DMS 273 (cell line): Measurements from ENCODE around the gene CTH.
"Not testable (repeated sequence)": the region's sequence is repeated elsewhere in the genome, so short reads cannot be mapped to it uniquely, and the experiment has no call there.

Experiments used
- DNase-seq: peaks from one replicate; lab custom pipeline; 2025; ENCODE audit not compliant: unreplicated experiment; lab: John Stamatoyannopoulos, UW

The CTH gene

DNA sequence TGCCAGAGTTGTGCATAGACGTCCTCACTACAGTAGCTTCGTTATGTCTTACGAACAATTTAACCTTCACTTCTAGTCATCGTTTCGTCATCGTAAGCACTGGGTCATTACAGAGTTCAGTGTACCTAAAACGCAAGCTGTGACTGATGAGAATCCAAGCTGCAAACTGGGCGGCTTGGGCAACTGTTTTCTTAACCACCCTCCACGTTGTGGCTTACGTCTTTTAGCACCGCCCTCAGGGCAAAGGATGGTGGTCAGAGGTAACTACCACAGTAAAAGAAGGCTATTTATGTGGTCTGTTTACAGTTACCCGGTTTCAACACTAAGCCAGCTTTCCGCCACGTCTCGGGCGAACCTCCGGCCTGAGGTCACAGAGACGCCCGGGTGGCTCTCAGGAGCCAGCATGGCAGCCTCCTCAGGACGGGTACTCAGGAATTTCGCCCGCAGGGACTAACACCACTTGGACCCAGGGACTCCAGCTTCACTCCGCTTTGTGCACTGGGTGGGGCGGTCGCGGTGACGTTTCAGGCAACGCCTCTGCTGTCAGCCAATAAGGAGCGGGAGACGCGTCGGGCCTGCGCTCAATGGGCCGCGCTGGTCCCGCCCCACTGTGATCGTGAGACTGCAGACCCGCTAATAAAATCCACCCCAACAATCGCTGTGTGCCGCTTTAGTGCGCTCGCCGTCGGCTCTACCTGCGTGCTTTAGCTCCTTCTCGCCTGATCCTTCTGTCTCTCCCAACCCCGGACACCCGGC lies at the start of gene CTH:
Gene CTH, plus strand, starts transcription at position 665 of the 756 bp plus-strand sequence. CDS start 148 bp downstream, outside the sequence.
- DNase-seq: peak; percentile 98

DNA sequence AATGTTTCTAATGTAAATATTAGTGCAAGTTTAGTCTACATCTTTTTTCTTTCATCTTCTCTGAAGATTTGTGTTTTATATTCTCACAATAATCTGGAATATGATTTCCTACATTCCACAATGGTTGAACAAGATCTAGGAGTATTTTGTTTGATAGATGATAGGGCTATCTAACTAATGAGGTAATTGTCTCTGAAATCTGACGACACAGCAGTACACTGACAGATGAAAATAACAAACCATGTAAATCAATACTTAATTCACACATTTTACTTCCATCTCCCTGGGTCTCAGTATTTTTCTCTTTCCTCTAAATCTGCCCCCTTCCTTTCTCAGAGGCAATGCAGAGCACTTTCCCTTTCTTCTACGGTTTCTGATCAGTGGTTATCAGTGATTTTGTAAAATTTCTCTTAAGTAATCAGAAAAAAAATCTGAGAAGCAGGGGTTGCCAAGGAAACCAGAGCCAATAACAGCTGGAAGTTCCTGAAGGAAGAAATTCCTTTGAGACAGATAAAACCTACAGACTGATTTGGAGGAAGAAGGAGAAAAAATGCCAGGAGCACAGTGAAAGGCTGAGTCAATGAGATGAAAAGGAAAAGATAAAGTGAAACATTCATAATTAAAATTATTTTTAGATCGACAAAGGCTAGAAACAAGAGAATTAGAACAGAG lies 49.2 kb upstream of the CTH start:
- DNase-seq: no peak

DNA sequence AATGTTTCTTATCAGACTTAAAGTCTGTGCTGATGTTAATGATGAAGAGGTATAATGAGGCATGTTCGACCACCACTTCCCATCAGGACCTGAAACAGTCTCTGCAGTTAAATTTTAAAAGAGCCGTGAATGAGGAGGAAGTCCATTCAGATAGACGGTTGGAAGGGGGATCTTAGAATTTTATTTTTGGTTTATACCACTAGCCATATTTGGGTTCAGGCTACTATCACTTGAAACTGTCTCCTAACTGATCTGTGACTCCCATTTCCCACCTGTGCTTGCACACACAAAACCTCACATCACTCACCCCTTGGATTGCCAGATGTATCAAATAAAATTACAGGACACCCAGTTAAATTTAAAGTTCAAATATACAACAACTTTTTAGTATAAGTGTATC lies 46.6 kb upstream of the CTH start:
- DNase-seq: no peak

DNA sequence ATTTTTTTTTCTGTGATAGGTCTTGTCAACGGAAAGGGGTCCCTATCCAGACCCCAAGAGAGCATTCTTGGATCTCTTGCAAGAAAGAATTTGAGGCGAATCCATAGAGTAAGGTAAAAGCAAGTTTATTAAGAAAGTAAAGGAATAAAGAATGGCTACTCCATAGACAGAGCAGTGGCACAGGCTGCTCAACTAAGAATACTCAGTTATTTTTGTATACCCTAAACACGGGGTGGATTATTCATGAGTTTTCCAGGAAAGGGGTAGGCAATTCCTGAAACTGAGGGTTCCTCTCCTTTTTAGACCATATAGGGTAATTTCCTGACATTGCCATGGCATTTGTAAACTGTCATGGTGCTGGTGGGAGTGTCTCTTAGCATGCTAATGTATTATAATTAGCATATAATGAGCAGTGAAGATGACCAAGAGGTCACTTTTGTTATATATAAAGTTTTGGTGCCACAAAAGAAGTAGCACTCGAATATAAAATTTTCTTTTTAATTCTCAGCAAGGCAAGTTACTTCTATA lies 44.6 kb upstream of the CTH start:
- DNase-seq: not testable (repeated sequence)

DNA sequence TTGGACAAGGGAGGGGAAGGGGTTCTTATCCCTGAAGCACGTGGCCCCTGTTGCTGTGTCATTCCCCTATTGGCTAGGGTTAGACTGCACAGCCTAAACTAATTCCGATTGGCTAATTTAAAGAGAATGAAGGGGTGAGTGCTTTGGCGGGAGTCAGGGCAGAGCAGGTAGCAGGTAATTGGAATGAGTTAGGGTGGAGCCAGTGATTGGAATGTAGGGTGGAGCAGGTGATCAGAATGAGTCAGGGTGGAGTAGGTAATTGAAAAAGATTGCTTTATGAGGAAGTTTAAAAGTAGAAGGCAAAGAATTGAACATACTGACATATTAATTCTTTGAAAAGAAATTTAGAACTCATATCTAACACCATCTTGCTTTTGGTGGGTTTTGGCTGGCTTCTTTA lies 44.1 kb upstream of the CTH start:
- not testable (repeated sequence) for DNase-seq

DNA sequence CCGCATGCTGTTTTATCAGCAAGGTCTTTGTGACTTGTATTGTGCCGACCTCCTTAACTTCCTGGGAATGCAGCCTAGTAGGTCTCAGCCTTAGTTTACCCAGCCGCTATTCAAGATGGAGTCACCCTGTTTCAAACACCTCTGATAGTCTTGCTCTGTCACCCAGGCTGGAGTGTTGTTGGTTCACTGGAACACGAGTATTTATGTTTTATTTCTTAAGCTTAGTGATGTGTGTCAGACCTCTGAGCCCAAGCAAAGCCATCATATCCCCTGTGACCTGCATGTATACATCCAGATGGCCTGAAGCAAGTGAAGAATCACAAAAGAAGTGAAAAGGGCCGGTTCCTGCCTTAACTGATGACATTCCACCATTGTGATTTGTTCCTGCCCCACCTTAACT lies 43.7 kb upstream of the CTH start:
- not testable (repeated sequence) for DNase-seq

DNA sequence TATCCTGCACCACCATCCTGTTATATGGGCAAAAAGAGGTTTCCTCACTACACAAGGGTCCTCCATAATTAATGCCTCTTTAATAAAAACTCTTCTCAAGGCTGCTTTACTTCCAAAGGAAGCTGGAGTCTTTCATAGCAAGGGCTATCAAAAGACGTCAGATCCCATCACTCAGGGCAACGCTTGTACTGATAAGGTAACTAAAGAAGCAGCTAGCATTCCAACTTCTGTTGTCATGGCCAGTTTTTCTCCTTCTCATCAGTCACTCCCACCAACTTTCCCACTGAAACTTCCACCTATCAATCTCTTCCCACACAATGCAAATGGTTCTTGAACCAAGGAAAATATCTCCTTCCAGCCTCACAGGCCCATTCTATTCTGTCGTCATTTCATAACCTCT lies 39.5 kb upstream of the CTH start:
- DNase-seq: not testable (repeated sequence)

DNA sequence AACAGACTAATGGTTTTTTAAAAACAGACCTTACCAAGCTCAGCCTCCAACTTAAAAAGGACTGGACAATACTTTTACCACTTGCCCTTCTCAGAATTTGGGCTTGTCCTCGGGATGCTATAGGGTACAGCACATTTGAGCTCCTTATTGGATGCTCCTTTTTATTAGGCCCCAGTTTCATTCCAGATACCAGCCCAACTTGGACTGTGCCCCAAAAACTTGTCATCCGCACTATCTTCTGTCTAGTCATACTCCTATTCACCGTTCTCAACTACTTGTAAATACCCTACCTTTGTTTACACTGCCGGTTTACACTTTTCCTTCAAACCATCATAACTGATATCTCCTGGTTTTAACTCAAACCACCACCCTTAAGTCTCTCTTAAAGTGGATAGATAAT lies 38.6 kb upstream of the CTH start:
- no peak for DNase-seq

DNA sequence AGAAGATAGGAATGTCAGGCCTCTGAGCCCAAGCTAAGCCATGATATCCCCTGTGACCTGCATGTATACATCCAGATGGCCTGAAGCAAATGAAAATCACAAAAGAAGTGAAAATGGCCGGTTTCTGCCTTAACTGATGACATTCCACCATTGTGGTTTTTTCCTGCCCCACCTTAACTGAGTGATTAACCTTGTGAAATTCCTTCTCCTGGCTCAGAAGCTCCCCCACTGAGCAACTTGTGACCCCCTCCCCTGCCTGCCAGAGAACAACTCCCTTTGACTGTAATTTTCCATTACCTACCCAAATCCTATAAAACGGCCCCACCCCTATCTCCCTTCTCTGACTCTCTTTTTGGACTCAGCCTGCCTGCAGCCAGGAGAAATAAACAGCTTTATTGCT lies 37.5 kb upstream of the CTH start:
- not testable (repeated sequence) for DNase-seq

DNA sequence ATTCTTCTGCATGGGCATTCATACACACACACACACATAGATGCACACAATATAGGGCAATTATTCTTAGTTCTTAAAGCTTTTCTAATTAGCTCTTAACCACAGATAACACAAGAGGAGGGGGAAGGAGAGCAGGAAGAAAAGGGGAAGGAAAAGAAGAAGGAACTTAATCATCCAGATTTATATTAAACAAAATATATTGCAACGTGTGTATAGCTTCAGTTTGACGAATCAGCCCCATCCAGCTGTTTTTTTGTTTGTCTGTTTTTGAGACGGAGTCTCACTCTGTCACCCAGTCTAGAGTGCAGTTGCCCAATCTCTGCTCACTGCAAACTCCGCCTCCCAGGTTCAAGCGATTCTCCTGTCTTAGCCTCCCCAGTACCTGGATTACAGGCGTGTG lies 34.9 kb upstream of the CTH start:
- DNase-seq: no peak

DNA sequence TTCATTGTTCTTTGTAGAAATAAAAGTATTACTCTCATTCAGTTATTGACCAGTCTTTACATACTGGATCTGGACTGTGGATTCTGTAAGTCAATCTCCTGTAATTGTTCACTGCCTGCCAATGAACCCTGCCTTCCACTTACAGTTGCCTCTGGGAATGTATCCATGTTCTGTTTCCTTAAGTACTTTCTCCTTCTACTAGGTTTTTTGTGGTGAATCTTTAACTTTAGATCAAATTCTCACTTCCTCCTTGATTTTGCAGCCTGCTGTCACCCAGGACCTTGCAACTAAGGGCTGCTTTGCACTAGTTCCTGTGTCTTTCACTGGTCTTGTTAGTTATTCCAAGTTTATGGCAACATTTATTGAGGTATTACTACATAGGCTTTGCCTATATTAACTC lies 28.4 kb upstream of the CTH start:
- no peak for DNase-seq

DNA sequence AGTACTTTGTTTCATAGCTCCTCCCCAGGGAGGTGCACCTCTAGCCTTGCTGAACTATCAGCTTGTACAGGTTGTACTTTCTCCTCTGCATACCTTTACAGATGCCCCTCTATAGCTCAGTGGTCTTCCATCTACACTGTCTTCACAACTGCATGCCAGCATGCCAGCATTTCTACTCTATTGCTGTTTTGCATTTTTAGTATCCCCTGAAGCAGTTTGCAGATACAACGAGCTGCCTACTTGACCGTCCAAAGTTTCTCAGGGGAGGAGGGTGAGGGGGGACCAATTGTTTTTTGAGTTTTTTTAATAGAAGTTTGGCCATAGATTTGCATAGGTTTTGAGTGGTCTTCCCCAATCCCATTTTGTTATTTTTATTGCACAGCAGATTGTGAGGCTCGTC lies 27.6 kb upstream of the CTH start:
- DNase-seq: no peak

DNA sequence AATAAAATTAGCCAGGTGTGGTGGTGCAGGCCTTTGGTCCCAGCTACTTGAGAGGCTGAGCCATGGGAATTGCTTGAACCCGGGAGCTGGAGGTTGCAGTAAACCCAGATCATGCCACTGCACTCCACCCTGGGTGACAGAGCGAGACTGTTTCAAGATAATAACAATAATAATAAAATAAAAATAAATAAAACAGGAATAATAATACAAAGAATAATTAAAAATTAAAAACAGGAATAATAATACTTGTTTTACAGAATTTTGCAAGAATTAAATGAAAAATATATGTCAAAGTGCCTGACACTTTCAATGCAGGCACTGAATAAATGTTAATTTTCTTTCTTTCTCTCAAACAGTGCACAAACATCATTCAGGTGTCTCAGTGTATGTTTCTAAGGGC lies 26.5 kb upstream of the CTH start:
- DNase-seq: no peak

DNA sequence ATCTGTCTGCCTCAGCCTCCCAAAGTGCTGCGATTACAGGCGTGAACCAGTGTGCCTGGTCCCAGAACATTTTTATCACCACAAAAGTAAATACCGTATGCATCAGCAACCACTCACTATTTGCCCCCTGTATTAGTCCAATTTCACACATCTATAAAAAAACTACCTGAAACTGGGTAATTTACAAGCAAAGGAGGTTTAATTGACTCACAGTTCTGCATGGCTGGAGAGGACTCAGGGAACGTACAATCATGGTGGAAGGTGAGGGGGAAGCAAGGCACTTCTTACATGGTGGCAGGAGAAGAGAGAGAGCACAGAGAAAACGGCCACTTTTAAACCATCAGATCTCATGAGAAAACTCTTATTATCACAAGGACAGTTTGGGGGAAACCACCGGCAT lies 25.6 kb upstream of the CTH start:
- no peak for DNase-seq

DNA sequence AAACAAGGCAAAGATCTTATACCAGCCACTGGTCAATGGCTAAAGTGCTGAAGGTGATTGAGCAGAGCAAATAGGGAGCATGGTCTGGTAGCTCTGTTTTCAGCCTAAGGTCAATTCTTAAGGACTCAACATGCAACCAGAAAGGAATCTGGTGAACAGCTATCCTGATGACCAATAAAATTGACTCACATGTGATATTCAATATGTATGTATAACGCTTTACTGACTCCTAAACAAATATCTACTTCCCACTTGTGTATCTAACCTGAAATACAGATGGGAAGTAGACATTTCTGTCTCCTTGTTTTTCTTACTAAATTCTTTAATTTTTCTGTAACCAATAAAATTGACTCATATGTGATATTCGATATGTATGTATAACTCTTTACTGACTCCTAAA lies 24.9 kb upstream of the CTH start:
- DNase-seq: no peak

DNA sequence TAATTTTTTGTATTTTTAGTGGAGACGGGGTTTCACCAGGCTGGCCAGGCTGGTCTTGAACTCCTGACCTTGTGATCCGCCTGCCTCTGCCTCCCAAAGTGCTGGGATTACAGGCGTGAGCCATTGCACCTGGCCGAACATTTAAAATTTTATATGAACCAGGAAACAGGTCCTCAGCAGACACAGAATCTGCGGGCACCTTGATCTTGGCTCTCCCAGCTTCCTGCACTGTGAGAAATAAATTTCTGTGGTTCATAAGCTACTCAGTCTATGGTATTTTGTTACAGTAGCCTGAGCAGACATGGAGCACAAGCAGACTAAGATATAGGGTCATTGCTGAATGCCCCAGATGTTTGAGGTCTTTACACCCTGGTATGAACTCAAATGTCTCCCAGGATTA lies 23.6 kb upstream of the CTH start:
- no peak for DNase-seq

DNA sequence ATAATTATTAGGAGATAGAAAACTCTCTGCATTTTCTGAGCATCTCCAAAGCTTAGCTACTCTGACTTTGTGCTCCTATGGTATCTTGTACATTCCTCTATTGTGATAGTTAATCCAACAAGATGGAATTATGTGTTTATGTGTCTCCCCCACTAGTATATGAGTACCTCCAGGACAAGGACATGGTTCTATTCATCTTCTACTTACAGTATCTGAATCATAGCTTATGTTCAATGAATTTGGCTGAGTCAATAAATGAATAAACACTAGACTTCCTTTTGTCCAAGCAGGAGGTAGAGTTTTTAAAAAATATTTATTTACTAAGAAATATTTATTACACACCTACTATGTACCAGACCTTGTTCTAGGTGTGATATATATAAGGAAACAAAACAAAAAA lies 18.4 kb upstream of the CTH start:
- no peak for DNase-seq

DNA sequence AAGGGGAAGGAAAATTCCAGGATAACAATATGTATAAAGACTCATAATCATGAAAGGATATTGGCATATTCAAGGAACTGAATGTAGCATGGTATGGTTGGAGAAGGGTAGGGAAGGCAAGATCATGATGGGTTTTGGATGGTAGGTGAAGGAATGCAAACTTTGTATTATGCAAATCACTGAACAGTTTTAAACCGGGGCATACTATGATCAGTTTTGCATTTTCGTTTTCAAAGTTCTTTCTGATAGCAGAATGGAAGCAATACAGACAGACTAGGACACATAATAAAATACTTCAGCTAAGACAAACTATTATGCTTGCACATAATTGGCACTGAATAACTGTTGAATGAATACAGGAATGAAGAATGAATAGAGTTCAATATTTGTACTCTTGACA lies 14.5 kb upstream of the CTH start:
- DNase-seq: no peak

DNA sequence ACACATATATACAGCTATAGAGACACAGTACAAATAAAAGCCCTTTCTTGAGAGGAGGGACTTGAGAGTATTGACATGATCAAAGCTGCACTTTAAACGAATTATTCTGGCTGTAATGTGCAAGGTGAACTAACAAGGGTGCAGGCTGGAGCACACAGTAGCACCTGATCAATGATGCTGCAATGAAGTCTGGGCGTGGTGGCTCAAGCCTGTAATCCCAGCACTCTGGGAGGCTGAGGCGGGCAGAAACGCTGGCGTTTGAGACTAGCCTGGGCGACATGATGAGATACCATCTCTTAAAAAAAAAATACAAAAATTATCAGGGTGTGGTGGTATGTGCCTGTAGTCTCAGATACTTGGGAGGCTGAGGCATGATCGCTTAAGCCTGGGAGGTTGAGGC lies 14.1 kb upstream of the CTH start:
- no peak for DNase-seq

DNA sequence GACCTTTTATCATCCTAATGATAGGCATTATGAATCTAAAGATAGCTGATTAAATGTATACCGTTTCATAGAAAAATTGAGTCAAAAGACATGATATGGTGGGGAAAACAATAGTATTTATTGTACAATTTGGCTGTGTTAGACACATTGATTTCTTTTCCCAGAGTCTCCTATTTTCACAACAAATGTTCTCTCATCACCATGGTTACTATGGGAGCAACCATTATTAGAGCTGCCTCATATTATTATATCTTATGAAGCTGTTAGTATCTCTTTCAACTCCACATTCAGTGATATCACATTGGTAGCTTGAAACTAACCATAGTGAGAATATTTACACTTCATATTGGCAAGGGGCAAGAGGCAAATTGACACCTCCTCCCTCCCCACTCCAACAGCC lies 10.7 kb upstream of the CTH start:
- DNase-seq: no peak

DNA sequence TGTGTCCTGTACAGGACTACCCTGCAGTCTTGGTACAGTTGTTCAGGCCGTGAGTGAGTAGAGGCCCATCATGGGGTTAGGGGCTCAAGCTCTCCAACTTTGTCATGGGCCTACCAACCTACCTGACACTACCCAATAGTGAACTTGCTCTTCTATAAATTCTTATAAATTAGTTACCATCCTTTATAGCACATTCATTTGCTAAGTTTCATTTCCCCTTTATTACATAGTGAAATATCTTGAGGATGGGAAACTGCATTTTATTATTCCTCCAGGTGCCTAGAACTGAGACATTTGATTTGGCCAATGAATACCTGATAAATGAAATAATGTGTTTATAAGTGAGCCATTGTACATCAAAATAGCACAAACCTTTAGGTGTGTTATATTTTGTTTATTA lies 9.1 kb upstream of the CTH start:
- DNase-seq: no peak

DNA sequence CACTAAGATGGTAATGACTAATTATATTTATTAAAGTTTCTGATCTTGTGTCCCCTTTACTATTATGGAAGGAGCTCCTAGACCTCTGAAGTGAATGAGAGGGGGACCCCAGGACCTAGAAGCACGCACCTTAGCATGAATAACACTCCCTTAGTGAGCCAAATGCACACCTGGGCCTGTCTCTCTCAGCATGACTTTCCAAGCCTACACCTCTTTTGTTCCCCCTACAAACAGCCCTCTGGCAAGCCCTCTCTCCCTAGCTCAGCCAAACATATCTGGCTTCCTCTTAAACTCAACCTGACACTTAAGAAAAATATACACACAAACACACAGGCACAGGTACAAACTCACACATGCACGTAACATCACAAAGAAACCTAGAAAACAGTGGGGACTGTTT lies 7.3 kb upstream of the CTH start:
- no peak for DNase-seq
